ENCODE measurements around the gene PCK1. TPM values are rescaled to one million over a fixed set of nuclear protein-coding genes. Genes with fewer than 3 reads are reported as not detected.

The PCK1 gene
- total and polyA plus RNA-seq, 2 of the 13 experiments (the other 11 are each of a cell fraction or from before 2014, with no cell fraction given): 6.5 to 12.6 TPM

DNA sequence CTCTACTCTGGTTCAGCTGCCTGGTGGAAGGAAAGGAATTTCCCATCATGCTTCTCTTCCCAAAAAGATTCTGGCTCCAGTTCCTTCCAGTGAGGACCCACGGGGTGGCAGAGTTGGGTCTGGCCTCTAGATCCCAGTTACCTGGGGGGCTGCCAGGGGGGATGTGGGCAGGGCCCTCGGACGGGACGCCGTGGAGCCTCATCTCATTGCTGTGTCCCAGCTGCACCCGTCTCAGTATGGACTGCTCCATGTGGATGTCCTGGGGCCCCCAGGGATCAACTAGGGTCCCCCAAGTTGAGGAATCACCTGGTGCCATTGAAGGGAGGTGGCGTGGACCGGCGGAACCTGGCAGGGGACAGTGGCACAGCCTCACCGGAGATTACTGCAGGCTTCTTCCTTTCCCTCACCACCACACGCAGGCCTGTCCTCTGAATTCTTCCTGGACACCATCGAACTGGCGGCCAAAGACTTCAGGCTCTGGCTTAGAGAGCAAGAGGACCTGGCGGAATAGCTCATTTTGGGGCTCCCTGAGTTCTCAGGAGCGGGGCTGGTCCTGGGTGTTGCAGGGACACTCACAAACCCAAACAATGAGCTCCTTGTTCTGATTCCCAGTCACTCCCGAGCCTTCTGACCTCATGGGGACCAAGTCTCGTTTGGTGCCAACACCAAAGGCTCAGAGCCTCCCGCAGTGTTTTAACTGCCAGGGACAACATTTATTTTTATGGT, 50.8 kb downstream of the PCK1 start:
- Histone ChIP-seq H2AFZ (ENCODE audit: low read length) (no peak overlapping the region), H3K9me3 (ENCODE audit: low read length) (no peaks in the 10 kb centered on the region), H3K4me3 (replicated peaks in 1 of 3; ENCODE audit: insufficient read depth in 1 of 3, low read depth in 2 of 3, low read length in 3 of 3) (no peak overlapping the region), H3K4me2 (ENCODE audit: low read depth, low read length) (no peak overlapping the region), H4K20me1 (ENCODE audit: insufficient read depth, low read length) (no peaks in the 10 kb centered on the region; the same call in 1 of the 2 replicates), H3K79me2 (ENCODE audit: insufficient read depth, low read length) (no peaks in the 10 kb centered on the region), H3K27me3 (ENCODE audit: control insufficient read depth in 1 of 2, insufficient read depth in 2 of 2, low read length in 2 of 2) (peaks cover 20 to 72% of the 10 kb centered on the region in 2 experiments; a peak in 3 of 5 replicates), H3K9ac (ENCODE audit: insufficient read depth, low read depth, low read length) (no peak overlapping the region), H3K4me1 (ENCODE audit: insufficient read depth, low read length) (no peaks in the 10 kb centered on the region), H3K36me3 (replicated peaks in 1 of 2; ENCODE audit: control insufficient read depth in 1 of 2, insufficient read depth in 2 of 2, low read length in 2 of 2) (no peaks in the 10 kb centered on the region), H3K27ac (ENCODE audit: extremely low read length, insufficient read depth, low read length) (no peak overlapping the region)
- ChIA-PET POLR2A (no interaction called here), CTCF (ENCODE audit: low intra/inter-chr PET ratio, low total read pairs) (no interaction called here)
- FAIRE-seq: no peak
- no TSS peak for BruUV-seq (replicated peaks)
- intact Hi-C loops (cut with micrococcal nuclease; ENCODE audit: unreplicated experiment): no loop called here
- in situ Hi-C loops (cut with HindIII; ENCODE audit: extremely low pct_ligation_motif_present, low pct_unique_long_range_greater_than_20kb): no loop called here
- ATAC-seq: peak; percentile 10; the same call in 2 of the 3 replicates
- 16% methylated on average over 18 of the region's 18 CpGs for WGBS (ENCODE audit: low lambda C conversion rate)
- no peak for DNase-seq (ENCODE audit: low spot score)
- TF ChIP-seq, protein P1, sequence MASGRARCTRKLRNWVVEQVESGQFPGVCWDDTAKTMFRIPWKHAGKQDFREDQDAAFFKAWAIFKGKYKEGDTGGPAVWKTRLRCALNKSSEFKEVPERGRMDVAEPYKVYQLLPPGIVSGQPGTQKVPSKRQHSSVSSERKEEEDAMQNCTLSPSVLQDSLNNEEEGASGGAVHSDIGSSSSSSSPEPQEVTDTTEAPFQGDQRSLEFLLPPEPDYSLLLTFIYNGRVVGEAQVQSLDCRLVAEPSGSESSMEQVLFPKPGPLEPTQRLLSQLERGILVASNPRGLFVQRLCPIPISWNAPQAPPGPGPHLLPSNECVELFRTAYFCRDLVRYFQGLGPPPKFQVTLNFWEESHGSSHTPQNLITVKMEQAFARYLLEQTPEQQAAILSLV (CRISPR knock-in tag; IDR thresholded peaks at IDR 0.05; ENCODE audit: borderline replicate concordance): no peak
- TF ChIP-seq, protein P2, sequence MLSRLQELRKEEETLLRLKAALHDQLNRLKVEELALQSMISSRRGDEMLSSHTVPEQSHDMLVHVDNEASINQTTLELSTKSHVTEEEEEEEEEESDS (CRISPR knock-in tag; IDR thresholded peaks at IDR 0.05; ENCODE audit: borderline replicate concordance): no peak
- TF ChIP-seq MAFF (IDR thresholded peaks at IDR 0.05; ENCODE audit: low read depth, low read length) (no peak), FOSL2 (CRISPR knock-in tag; IDR thresholded peaks at IDR 0.05) (no peak)

DNA sequence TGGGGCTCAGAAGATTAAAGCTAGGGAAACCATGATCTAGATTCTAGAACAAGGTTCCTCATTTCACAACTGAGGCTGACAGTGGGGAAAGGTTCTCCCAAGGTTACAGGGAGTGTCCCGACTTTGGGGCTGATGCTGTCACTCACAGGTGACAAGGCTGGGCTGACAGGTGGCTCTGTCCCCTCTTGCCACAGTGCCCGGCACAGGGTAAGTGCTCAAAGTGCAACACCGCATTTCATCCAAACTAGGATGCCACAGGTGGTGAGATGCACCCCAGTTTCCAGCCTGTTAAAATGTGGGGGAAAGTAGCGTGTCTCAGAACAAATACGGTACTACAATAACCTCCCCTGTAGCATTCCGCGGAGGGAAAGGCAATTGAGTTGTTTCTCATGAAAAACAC, 51.5 kb downstream of the PCK1 start:
- WGBS (ENCODE audit: low lambda C conversion rate): 44% methylated on average over 7 of the region's 7 CpGs
- H3K4me2 ChIP-seq (ENCODE audit: low read depth, low read length): no peak overlapping the region
- H3K79me2 ChIP-seq (ENCODE audit: insufficient read depth, low read length): no peaks in the 10 kb centered on the region
- no TSS peak for BruUV-seq (replicated peaks)
- intact Hi-C loops (cut with micrococcal nuclease; ENCODE audit: unreplicated experiment) (no loop called here), in situ Hi-C loops (cut with HindIII; ENCODE audit: extremely low pct_ligation_motif_present, low pct_unique_long_range_greater_than_20kb) (no loop called here)
- H3K4me3 ChIP-seq (replicated peaks in 1 of 3; ENCODE audit: insufficient read depth in 1 of 3, low read depth in 2 of 3, low read length in 3 of 3): no peak overlapping the region
- CTCF ChIA-PET (ENCODE audit: low intra/inter-chr PET ratio, low total read pairs): no interaction called here
- DNase-seq (ENCODE audit: low spot score): no peak
- no peak overlapping the region for H2AFZ ChIP-seq (ENCODE audit: low read length)
- no peaks in the 10 kb centered on the region for H3K4me1 ChIP-seq (ENCODE audit: insufficient read depth, low read length)
- TF ChIP-seq GATA4 (IDR thresholded peaks at IDR 0.05; ENCODE audit: borderline replicate concordance, low read depth): no peak
- TF ChIP-seq, protein P3, sequence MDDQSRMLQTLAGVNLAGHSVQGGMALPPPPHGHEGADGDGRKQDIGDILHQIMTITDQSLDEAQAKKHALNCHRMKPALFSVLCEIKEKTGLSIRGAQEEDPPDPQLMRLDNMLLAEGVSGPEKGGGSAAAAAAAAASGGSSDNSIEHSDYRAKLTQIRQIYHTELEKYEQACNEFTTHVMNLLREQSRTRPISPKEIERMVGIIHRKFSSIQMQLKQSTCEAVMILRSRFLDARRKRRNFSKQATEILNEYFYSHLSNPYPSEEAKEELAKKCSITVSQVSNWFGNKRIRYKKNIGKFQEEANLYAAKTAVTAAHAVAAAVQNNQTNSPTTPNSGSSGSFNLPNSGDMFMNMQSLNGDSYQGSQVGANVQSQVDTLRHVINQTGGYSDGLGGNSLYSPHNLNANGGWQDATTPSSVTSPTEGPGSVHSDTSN (CRISPR knock-in tag; IDR thresholded peaks at IDR 0.05; ENCODE audit: borderline replicate concordance): no peak
- no peak for TF ChIP-seq ELF1 (CRISPR knock-in tag; IDR thresholded peaks at IDR 0.05)
- no peak for TF ChIP-seq HDAC2 (CRISPR knock-in tag; IDR thresholded peaks at IDR 0.05)
- no peak for TF ChIP-seq ZNF292 (CRISPR knock-in tag; IDR thresholded peaks at IDR 0.05; ENCODE audit: borderline replicate concordance, low read depth)
- no peak for TF ChIP-seq ZNF350 (CRISPR knock-in tag; IDR thresholded peaks at IDR 0.05; ENCODE audit: borderline replicate concordance, low read depth)
- TF ChIP-seq RARA (CRISPR knock-in tag; IDR thresholded peaks at IDR 0.05): no peak
- no peak for TF ChIP-seq ZNF678 (CRISPR knock-in tag; IDR thresholded peaks at IDR 0.05)
- TF ChIP-seq, protein P4, sequence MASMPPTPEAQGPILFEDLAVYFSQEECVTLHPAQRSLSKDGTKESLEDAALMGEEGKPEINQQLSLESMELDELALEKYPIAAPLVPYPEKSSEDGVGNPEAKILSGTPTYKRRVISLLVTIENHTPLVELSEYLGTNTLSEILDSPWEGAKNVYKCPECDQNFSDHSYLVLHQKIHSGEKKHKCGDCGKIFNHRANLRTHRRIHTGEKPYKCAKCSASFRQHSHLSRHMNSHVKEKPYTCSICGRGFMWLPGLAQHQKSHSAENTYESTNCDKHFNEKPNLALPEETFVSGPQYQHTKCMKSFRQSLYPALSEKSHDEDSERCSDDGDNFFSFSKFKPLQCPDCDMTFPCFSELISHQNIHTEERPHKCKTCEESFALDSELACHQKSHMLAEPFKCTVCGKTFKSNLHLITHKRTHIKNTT (CRISPR knock-in tag; IDR thresholded peaks at IDR 0.05): no peak
- TF ChIP-seq SIX4 (CRISPR knock-in tag; IDR thresholded peaks at IDR 0.05): no peak
- no peak for TF ChIP-seq ZNF333 (CRISPR knock-in tag; IDR thresholded peaks at IDR 0.05; ENCODE audit: borderline replicate concordance)
- no peak overlapping the region for H3K27ac ChIP-seq (ENCODE audit: extremely low read length, insufficient read depth, low read length)
- H3K36me3 ChIP-seq (replicated peaks in 1 of 2; ENCODE audit: control insufficient read depth in 1 of 2, insufficient read depth in 2 of 2, low read length in 2 of 2): no peaks in the 10 kb centered on the region
- peaks cover 20 to 78% of the 10 kb centered on the region in 2 experiments; a peak in 3 of 5 replicates for H3K27me3 ChIP-seq (ENCODE audit: control insufficient read depth in 1 of 2, insufficient read depth in 2 of 2, low read length in 2 of 2)
- ATAC-seq: no peak
- no peak overlapping the region for H3K9ac ChIP-seq (ENCODE audit: insufficient read depth, low read depth, low read length)
- POLR2A ChIA-PET: no interaction called here
- H3K9me3 ChIP-seq (ENCODE audit: low read length): no peaks in the 10 kb centered on the region
- H4K20me1 ChIP-seq (ENCODE audit: insufficient read depth, low read length): no peaks in the 10 kb centered on the region; the same call in 1 of the 2 replicates
- FAIRE-seq: no peak
